Activated B cell treated with CpG ODN at 0.5 μM for 24 hours (primary cell): Measurements from ENCODE around the gene CYP1A2. TPM values are rescaled to one million over a fixed set of nuclear protein-coding genes. Genes with fewer than 3 reads are reported as not detected.

ENCODE experiments used
- ATAC-seq: fragments of 200-7000 bp; cut with Tn5 transposase; one replicate; pipeline ENCODE4 v1.10.0; 2021; ENCODE audit warnings: low read depth, mild to moderate bottlenecking, moderate library complexity
- CTCF ChIA-PET: fragments of 350-600 bp; sonication (Branson Sonifier 250); formaldehyde crosslinking; loops from one replicate; lab custom pipeline; 2021; ENCODE audit warnings: antibody characterized with exemption; lab: Charles Lee
- POLR2A ChIA-PET: fragments of 350-600 bp; sonication (Branson Sonifier 250); formaldehyde crosslinking; loops from one replicate; lab custom pipeline; 2021; ENCODE audit warnings: antibody characterized with exemption; lab: Charles Lee
- DNase-seq: peaks from one replicate; pipeline ENCODE4 v3.0.0; 2022
- H3K27ac Mint-ChIP-seq: one replicate; pipeline ENCODE4 v1.8.0; 2020; ENCODE audit warnings: mixed read lengths
- H3K27me3 Mint-ChIP-seq: one replicate; pipeline ENCODE4 v1.8.0; 2021; ENCODE audit warnings: mixed read lengths
- H3K36me3 Mint-ChIP-seq: one replicate; pipeline ENCODE4 v1.8.0; 2021; ENCODE audit warnings: low read depth, mixed read lengths
- H3K4me1 Mint-ChIP-seq: one replicate; pipeline ENCODE4 v1.8.0; 2021; ENCODE audit warnings: mixed read lengths
- H3K4me3 Mint-ChIP-seq: one replicate; pipeline ENCODE4 v1.8.0; 2020; ENCODE audit warnings: mild to moderate bottlenecking, mixed read lengths
- H3K9me3 Mint-ChIP-seq: one replicate; pipeline ENCODE4 v1.8.0; 2020; ENCODE audit warnings: mixed read lengths
- CTCF ChIP-seq: fragments of 200-600 bp; IDR thresholded peaks from one replicate; pipeline ENCODE4 v1.8.0; 2022; ENCODE audit warnings: antibody characterized with exemption, mild to moderate bottlenecking
- intact Hi-C: fragments of 100-400 bp; cut with micrococcal nuclease; formaldehyde crosslinking; loops from one replicate; pipeline ENCODE4 v1.15.1; 2024
- total RNA-seq: library from RNA; stranded (reverse); gene quantifications from 2 replicates; pipeline ENCODE4 v1.2.3, GENCODE V29; 2022

The CYP1A2 gene
- total RNA-seq, 1 donor from 2014 or later: 0.16 TPM

DNA sequence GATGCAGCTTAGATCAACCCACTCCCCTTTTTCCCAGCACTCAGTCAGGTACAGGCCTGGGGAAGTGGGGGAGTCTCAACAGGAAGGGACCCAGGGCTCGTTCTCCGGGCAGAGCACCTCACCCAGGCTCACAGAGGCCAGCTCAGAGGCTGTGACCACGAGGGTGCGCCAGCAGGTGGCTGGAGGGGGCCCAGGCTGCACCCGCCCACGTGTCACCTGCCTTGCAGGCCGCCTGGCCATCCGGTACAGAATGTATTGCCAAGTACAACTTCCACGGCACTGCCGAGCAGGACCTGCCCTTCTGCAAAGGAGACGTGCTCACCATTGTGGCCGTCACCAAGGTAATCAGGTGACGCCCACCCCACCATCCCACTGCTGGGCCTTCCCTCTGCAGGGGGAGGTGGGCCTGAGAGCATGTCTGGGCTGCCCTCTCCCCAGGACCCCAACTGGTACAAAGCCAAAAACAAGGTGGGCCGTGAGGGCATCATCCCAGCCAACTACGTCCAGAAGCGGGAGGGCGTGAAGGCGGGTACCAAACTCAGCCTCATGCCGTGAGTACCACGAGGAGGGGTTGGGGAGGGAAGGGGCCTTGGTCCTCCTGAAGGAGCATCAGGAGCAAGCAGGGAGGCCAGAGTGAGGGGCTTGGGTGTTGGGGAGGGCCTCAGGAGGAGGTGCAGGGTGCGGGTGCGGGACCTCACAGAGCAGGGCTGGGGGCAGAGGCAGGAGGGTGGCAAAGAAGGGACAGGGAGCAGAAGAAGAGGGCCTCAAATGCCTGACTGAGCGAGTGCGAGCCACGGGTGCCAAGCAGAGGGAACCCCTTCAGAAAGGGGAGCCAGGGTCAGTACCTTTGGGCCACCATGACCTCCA lies 50.0 kb downstream of the CYP1A2 start:
- Mint-ChIP-seq H3K9me3 (no peaks in the 10 kb centered on the region), H3K4me3 (peak overlapping the region; percentile 56), H3K27me3 (no peaks in the 10 kb centered on the region), H3K27ac (peak overlapping the region; percentile 89), H3K36me3 (peaks cover 79% of the 10 kb centered on the region), H3K4me1 (peaks cover 72% of the 10 kb centered on the region)
- TF ChIP-seq CTCF: no peak
- ATAC-seq: no peak
- ChIA-PET CTCF (interaction anchor here (0.8 to 26.2 kb wide), 10 partner anchors 10 to 372 kb away, joined by 3 to 1146 read pairs (median 6); partner anchors contain the start of gene CSK), POLR2A (interaction anchor here (1.0 to 32.5 kb wide), 6 partner anchors 9 to 414 kb away, joined by 3 to 2569 read pairs (median 4); partner anchors contain the start of genes COX5A, CSK and ULK3)
- no peak for DNase-seq
- intact Hi-C loops: no loop called here

GRCh38 chr15:74799255-74799855 lies 50.7 kb downstream of the CYP1A2 start:
- H3K9me3 Mint-ChIP-seq: no peaks in the 10 kb centered on the region
- peaks cover 86% of the 10 kb centered on the region for H3K36me3 Mint-ChIP-seq
- ATAC-seq (peak; percentile 15), DNase-seq (no peak)
- H3K27ac Mint-ChIP-seq: peak overlapping the region; percentile 89
- H3K27me3 Mint-ChIP-seq: no peaks in the 10 kb centered on the region
- ChIA-PET CTCF (interaction anchor here (0.8 to 26.2 kb wide), 11 partner anchors 11 to 373 kb away, joined by 3 to 1146 read pairs (median 8); partner anchors contain the start of gene CSK), POLR2A (interaction anchor here (0.9 to 32.5 kb wide), 11 partner anchors 8 to 415 kb away, joined by 3 to 2569 read pairs (median 4); partner anchors contain the start of genes ARID3B, COX5A, CSK and CYP1A1)
- no peak for TF ChIP-seq CTCF
- H3K4me3 Mint-ChIP-seq: peak overlapping the region; percentile 41
- peaks cover 68% of the 10 kb centered on the region for H3K4me1 Mint-ChIP-seq
- intact Hi-C loops: no loop called here

- Mint-ChIP-seq H3K4me3 (peak overlapping the region; percentile 41), H3K36me3 (peaks cover 86% of the 10 kb centered on the region), H3K4me1 (peaks cover 64% of the 10 kb centered on the region), H3K9me3 (no peaks in the 10 kb centered on the region), H3K27me3 (no peaks in the 10 kb centered on the region), H3K27ac (peak overlapping the region; percentile 89)
- TF ChIP-seq CTCF: peak; percentile 67
- ChIA-PET POLR2A (interaction anchor here (0.9 to 32.5 kb wide), 10 partner anchors 20 to 415 kb away, joined by 3 to 2569 read pairs (median 4); partner anchors contain the start of genes ARID3B, COX5A, CSK and CYP1A1), CTCF (interaction anchor here (0.8 to 26.2 kb wide), 12 partner anchors 11 to 373 kb away, joined by 3 to 1146 read pairs (median 6); partner anchors contain the start of gene CSK)
- ATAC-seq: peak; percentile 89
- peak; percentile 88 for DNase-seq
- intact Hi-C loops: loop anchor here (1.0 to 2.0 kb wide), 6 partner anchors 12 to 165 kb away; partner anchors contain the start of gene ULK3
These were observed 51.4 kb downstream of the CYP1A2 start for GRCh38 chr15:74799856-74800558.

DNA sequence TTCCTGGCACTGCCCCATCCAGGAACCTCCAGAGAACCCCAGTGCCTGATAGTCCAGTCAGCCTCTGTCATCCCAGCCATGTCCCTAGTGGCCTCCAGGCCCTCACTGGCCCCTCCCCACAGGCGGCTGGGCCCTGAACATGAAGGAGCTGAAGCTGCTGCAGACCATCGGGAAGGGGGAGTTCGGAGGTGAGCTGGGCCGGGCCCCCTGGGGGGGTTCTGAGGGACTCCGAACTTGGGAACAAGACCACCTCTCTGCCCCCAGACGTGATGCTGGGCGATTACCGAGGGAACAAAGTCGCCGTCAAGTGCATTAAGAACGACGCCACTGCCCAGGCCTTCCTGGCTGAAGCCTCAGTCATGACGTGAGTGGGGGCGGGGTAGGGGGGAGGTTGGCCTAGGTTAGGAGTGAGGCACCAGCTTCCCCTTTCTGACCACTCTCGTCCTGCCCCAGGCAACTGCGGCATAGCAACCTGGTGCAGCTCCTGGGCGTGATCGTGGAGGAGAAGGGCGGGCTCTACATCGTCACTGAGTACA lies 52.0 kb downstream of the CYP1A2 start:
- intact Hi-C loops: loop anchor here (1.0 to 2.0 kb wide), 6 partner anchors 12 to 165 kb away; partner anchors contain the start of gene ULK3
- DNase-seq: no peak
- H3K27ac Mint-ChIP-seq: no peak overlapping the region
- H3K9me3 Mint-ChIP-seq: no peaks in the 10 kb centered on the region
- ATAC-seq: no peak
- ChIA-PET POLR2A (interaction anchor here (1.2 to 32.5 kb wide), 5 partner anchors 19 to 260 kb away, joined by 3 to 2569 read pairs (median 6); partner anchors contain the start of genes ARID3B, CSK and ULK3), CTCF (interaction anchor here (0.8 to 26.2 kb wide), 7 partner anchors 12 to 187 kb away, joined by 3 to 1146 read pairs (median 9); partner anchors contain the start of gene CSK)
- TF ChIP-seq CTCF: peak; percentile 9
- peaks cover 58% of the 10 kb centered on the region for H3K4me1 Mint-ChIP-seq
- no peaks in the 10 kb centered on the region for H3K27me3 Mint-ChIP-seq
- no peak overlapping the region for H3K4me3 Mint-ChIP-seq
- H3K36me3 Mint-ChIP-seq: peaks cover 84% of the 10 kb centered on the region
